ENCODE measurements around the gene MPND. TPM values are rescaled to one million over a fixed set of nuclear protein-coding genes. Genes with fewer than 3 reads are reported as not detected.

The MPND gene
- polyA plus RNA-seq, 1 of the 3 experiments (the other 2 are of a cell fraction): 21.3 TPM

GRCh38 chr19:4389511-4390016, 46.2 kb downstream of the MPND start:
- WGBS (ENCODE audit: low lambda C conversion rate): 92% methylated on average over 13 of the region's 17 CpGs
- POLR2A ChIA-PET: no interaction called here
- Histone ChIP-seq H4K20me1 (ENCODE audit: insufficient read depth) (peaks cover 86% of the 10 kb centered on the region), H3K4me2 (no peak overlapping the region), H3K36me3 (replicated peaks in 1 of 2; ENCODE audit: control insufficient read depth in 1 of 2, insufficient read depth in 2 of 2, low read length in 1 of 2) (peaks cover 0 to 4% of the 10 kb centered on the region in 2 experiments), H3K4me1 (ENCODE audit: control insufficient read depth in 1 of 2, insufficient read depth in 2 of 2, low read depth in 1 of 2, low read length in 1 of 2) (peaks cover 0 to 20% of the 10 kb centered on the region in 2 experiments; a peak in 1 of 4 replicates), H3K27me3 (ENCODE audit: insufficient read depth) (no peaks in the 10 kb centered on the region), H3K9me3 (no peaks in the 10 kb centered on the region), H3K4me3 (ENCODE audit: low read depth in 2 of 2, low read length in 1 of 2) (no peak overlapping the region), H3K27ac (ENCODE audit: low read depth in 2 of 2, low read length in 1 of 2) (no peak overlapping the region; a peak in 1 of 4 replicates), H3K9me2 (no peaks in the 10 kb centered on the region), H3F3A (replicated peaks; ENCODE audit: insufficient read depth) (no peaks in the 10 kb centered on the region), H3K9ac (no peak overlapping the region), H3K79me2 (ENCODE audit: insufficient read depth) (peaks cover 96% of the 10 kb centered on the region), H2AFZ (ENCODE audit: low read depth) (no peak overlapping the region)
- CTCF ChIA-PET: interaction anchor here (2.9 kb wide), 1 partner anchor 11 kb away, joined by 10 read pairs; the partner anchor contains the start of gene SH3GL1
- no peak for DNase-seq
- no peak for TF ChIP-seq NFIC (IDR thresholded peaks at IDR 0.05; ENCODE audit: borderline replicate concordance)
- no peak for TF ChIP-seq FOXJ3 (CRISPR knock-in tag; IDR thresholded peaks at IDR 0.05)
- TF ChIP-seq TEAD4 (IDR thresholded peaks at IDR 0.05; ENCODE audit: borderline replicate concordance, insufficient read depth): no peak
- no peak for TF ChIP-seq EZH2phosphoT487 (IDR thresholded peaks at IDR 0.05; ENCODE audit: borderline replicate concordance, low read depth)

GRCh38 chr19:4390017-4390566, 46.7 kb downstream of the MPND start:
- H4K20me1 ChIP-seq (ENCODE audit: insufficient read depth): peaks cover 91% of the 10 kb centered on the region
- peaks cover 0 to 20% of the 10 kb centered on the region in 2 experiments; a peak in 1 of 4 replicates for H3K4me1 ChIP-seq (ENCODE audit: control insufficient read depth in 1 of 2, insufficient read depth in 2 of 2, low read depth in 1 of 2, low read length in 1 of 2)
- H3K79me2 ChIP-seq (ENCODE audit: insufficient read depth): peaks cover 96% of the 10 kb centered on the region
- H3K4me2 ChIP-seq: no peak overlapping the region
- no peaks in the 10 kb centered on the region for H3F3A ChIP-seq (replicated peaks; ENCODE audit: insufficient read depth)
- TF ChIP-seq MXI1 (IDR thresholded peaks at IDR 0.05; ENCODE audit: low read depth, low read length): no peak
- no peak for TF ChIP-seq SMC3 (IDR thresholded peaks at IDR 0.05; ENCODE audit: low read depth, low read length)
- TF ChIP-seq RAD21 (IDR thresholded peaks at IDR 0.05; ENCODE audit: low read length): no peak
- TF ChIP-seq USF1 (IDR thresholded peaks at IDR 0.05; ENCODE audit: borderline replicate concordance, low read depth): no peak
- no peak for TF ChIP-seq TAF1 (IDR thresholded peaks at IDR 0.05; ENCODE audit: borderline replicate concordance, low read depth, low read length)
- TF ChIP-seq GABPA (IDR thresholded peaks at IDR 0.05; ENCODE audit: low read depth): no peak
- TF ChIP-seq EP300 (IDR thresholded peaks at IDR 0.05; ENCODE audit: borderline replicate concordance in 1 of 2, low read depth in 1 of 2, low read length in 1 of 2): no peak
- TF ChIP-seq MEF2A (IDR thresholded peaks at IDR 0.05; ENCODE audit: borderline replicate concordance, low read depth): no peak
- no peak for TF ChIP-seq NFIC (IDR thresholded peaks at IDR 0.05; ENCODE audit: borderline replicate concordance)
- no peak for TF ChIP-seq RCOR1 (IDR thresholded peaks at IDR 0.05; ENCODE audit: low read length)
- no peak for TF ChIP-seq USF2 (IDR thresholded peaks at IDR 0.05; ENCODE audit: borderline replicate concordance, low read depth, low read length)
- TF ChIP-seq EZH2phosphoT487 (IDR thresholded peaks at IDR 0.05; ENCODE audit: borderline replicate concordance, low read depth): no peak
- no peak for TF ChIP-seq FOXJ3 (CRISPR knock-in tag; IDR thresholded peaks at IDR 0.05)
- H3K27me3 ChIP-seq (ENCODE audit: insufficient read depth): no peaks in the 10 kb centered on the region
- H3K4me3 ChIP-seq (ENCODE audit: low read depth in 2 of 2, low read length in 1 of 2): no peak overlapping the region
- H3K9me3 ChIP-seq: no peaks in the 10 kb centered on the region
- H3K36me3 ChIP-seq (replicated peaks in 1 of 2; ENCODE audit: control insufficient read depth in 1 of 2, insufficient read depth in 2 of 2, low read length in 1 of 2): peaks cover 0 to 6% of the 10 kb centered on the region in 2 experiments
- no peak overlapping the region for H3K9ac ChIP-seq
- CTCF ChIA-PET: interaction anchor here (0.8 to 2.0 kb wide), 2 partner anchors 10 to 14 kb away, joined by 4 to 13 read pairs; partner anchors contain the start of gene SH3GL1
- 90% methylated on average over 12 of the region's 12 CpGs for WGBS (ENCODE audit: low lambda C conversion rate)
- POLR2A ChIA-PET: no interaction called here
- H3K27ac ChIP-seq (ENCODE audit: low read depth in 2 of 2, low read length in 1 of 2): no peak overlapping the region; a peak in 1 of 4 replicates
- no peak overlapping the region for H2AFZ ChIP-seq (ENCODE audit: low read depth)
- DNase-seq: no peak
- H3K9me2 ChIP-seq: no peaks in the 10 kb centered on the region
